GM12873 (cell line): ENCODE data around the gene LDLRAD1.

Experiments
- TF ChIP-seq, protein P1 (sequence below): IDR thresholded peaks from 2 replicates; pipeline ENCODE4 v1.5.1; 2012; ENCODE audit warnings: low read depth, mild to moderate bottlenecking, moderate library complexity, low read length, control low read depth; ENCODE audit not compliant: insufficient read depth; ENCODE audit errors: missing control alignments

The LDLRAD1 gene

GRCh38 chr1:53998223-53998622 is 19.8 kb downstream of the LDLRAD1 start:
- TF ChIP-seq, protein P1, sequence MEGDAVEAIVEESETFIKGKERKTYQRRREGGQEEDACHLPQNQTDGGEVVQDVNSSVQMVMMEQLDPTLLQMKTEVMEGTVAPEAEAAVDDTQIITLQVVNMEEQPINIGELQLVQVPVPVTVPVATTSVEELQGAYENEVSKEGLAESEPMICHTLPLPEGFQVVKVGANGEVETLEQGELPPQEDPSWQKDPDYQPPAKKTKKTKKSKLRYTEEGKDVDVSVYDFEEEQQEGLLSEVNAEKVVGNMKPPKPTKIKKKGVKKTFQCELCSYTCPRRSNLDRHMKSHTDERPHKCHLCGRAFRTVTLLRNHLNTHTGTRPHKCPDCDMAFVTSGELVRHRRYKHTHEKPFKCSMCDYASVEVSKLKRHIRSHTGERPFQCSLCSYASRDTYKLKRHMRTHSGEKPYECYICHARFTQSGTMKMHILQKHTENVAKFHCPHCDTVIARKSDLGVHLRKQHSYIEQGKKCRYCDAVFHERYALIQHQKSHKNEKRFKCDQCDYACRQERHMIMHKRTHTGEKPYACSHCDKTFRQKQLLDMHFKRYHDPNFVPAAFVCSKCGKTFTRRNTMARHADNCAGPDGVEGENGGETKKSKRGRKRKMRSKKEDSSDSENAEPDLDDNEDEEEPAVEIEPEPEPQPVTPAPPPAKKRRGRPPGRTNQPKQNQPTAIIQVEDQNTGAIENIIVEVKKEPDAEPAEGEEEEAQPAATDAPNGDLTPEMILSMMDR: no peak

DNA sequence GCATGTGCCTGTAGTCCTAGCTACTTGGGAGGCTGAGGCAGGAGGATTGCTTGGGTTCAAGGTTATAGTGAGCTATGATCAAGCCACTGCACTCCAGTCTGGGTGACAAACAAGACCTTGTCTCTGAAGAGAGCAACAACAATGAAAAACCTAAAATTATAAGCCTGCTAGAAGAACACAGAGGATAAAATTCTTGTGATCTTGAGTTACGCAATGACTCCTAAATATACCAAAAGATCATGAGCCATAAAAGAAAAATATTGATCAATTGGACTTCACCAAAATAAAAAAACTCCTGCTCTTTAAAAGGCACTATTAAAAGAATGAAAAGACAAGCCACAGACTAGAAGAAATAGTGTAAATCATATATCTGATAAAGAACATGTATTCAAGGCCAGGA is 22.3 kb downstream of the LDLRAD1 start:
- TF ChIP-seq, protein P1: no peak

DNA sequence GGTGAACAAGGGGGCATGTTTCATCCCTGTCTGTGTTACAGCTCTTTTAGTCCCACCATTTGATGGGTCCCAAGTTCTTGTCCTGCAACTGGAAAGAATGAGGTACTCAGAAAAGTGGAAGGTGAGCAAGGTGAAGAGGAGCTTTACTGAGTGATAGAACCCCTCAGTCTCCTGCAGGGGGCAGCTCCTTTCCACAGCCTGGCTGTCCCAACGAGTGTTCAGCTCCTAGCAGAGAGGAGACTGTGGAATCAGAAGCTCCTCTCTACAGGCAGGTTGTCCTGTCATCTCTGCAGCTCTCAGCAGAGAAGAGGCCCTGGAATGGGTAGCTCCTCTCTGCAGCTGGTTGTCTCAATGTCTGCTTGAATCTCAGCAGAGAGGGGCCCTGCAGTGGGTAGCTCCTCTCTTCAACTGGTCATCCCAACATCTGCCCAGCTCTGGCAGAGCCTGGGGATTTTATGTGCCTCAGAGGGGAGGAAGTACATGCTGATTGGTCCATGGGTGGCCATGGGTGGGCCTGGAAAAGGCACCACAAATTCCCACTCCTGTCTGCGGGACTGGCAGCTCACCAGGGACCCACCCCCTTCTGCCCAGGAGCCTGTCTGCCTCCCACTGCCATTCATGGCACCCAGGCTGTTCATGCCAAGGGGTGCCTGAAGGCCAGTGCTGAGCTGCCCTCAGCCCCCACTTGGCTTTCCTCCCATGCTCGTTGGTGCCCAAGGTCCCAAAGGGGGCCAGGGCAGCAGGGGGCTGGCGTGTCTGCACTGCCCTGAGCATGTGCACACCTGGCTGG is 25.7 kb downstream of the LDLRAD1 start:
- TF ChIP-seq, protein P1: peak; percentile 39

DNA sequence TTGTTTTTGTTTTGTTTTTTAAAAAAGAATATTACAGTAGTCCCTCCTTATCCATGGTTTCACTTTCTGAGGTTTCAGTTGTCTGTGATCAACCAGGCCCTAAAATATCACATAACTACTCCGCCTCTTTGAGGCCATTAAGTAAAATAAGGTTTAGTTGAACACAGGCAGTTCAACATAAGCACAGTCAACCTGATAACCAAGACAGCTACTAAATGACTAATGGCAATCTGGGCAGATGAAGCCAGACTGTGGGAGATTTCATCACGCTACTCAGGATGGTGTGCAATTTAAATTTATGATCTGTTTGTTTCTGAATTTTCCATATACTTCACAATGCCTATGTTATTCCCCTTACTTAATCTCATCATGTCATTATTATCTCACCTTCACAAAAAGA is 30.1 kb downstream of the LDLRAD1 start:
- TF ChIP-seq, protein P1: no peak

DNA sequence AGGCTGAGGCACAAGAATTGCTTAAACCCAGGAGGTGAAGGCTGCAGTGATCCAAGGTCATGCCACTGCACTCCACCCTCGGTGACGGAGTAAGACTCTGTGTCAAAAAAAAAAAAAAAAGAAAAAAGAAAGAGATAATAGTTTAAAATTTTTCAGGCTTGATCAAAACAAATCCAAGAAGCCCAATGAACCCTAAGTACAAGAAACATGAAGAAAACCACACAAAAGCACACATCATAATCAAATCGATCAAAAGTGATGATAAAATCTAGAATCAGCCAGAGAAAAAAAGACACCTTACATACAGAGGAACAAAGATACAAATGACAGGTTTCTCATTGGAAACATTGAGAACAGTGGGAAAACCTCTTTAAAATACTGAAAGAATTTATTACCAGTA is 31.5 kb downstream of the LDLRAD1 start:
- TF ChIP-seq, protein P1: no peak

DNA sequence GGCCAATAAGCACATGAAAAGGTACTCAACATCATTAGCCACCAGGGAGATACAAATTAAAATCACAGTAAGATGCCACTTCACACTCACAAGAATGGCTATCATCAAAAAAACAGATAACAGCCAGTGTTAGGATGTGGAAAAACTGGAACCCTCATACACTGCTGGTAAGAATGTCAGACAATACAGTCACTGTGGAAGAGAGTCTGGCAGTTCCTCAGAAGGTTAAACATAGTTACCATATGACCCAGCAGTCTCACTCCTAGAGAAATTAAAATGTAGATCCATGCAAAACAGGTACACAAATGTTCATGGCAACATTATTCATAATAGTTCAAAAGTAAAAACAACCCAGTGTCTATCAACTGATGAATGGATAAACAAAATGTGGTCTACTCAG is 33.3 kb downstream of the LDLRAD1 start:
- TF ChIP-seq, protein P1: no peak

DNA sequence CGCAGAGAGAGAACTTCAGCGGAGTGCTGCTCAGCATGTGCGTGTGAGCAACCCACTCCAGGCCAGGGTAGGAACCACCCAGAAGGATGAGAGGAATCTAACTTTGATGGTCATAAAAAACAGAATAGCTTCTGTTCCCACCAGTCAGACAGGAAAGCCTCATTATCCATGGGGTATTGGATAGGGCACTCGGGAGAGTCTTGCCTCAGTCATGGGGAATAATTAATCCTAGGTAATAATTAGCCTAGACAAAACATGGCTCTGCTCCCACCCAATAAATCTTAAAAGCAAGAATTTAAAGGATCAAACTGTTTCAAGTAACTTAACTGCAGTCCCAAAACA is 35.3 kb downstream of the LDLRAD1 start:
- TF ChIP-seq, protein P1: no peak
